GM04503 (cell line): ENCODE results near the gene TP73.
"Not testable (repeated sequence)": the region's sequence is repeated elsewhere in the genome, so short reads cannot be mapped to it uniquely, and the experiment has no call there.

Source experiments
- DNase-seq: peaks from one replicate; pipeline ENCODE4 v3.0.0-alpha.2; 2012; ENCODE audit warnings: low read depth

TP73 gene

DNA sequence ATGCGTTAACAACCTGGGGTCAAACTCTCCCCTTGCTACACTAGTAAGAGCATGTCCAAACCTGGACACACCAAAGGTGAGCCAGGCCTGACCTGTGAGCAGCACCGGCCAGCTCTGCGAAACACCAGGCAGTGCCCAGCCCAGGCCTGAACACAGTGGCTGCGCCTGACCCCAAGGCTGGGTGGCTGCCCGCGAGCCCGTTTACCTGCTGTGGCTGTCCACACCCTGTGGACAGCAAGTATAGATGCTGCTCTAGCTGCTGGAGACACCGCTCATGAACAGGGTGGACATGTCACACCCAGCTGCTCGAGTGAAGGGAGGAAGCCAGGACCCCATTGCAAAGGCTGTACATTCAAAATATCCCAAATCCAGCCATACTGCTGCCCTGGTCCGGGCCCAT is 92.3 kb downstream of the TP73 start:
- no peak for DNase-seq

- DNase-seq: no peak
Observed at GRCh38 chr1:3745071-3745470, 92.8 kb downstream of the TP73 start.

GRCh38 chr1:3745590-3746381 is 93.5 kb downstream of the TP73 start:
- no peak for DNase-seq

DNA sequence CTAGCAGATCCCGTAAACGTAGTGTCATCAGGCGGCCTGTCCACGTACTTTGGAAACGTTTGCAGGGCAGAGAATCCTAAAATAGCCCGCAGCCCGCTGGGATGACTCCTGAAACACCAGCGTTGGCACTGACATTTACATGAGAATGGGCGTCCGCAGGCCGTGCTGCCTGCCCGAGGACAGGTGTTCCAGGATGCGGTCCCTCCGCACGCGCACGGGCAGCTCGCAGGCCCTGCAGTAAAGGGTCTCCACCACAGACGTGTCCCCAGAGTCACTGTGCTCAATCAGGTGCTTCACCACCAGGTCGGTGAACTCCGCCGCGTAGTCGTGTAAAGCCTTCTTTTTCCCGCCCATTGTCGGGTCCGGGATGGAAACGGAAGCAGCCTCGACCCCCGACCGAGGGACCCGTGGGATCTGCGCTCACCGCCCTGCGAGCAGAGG is 94.1 kb downstream of the TP73 start:
- DNase-seq: no peak

- DNase-seq: peak; percentile 23
Observed at GRCh38 chr1:3746830-3747521, 94.7 kb downstream of the TP73 start.

GRCh38 chr1:3747522-3747848 is 95.2 kb downstream of the TP73 start:
- no peak for DNase-seq

GRCh38 chr1:3747903-3748302 is 95.6 kb downstream of the TP73 start:
- DNase-seq: no peak

DNA sequence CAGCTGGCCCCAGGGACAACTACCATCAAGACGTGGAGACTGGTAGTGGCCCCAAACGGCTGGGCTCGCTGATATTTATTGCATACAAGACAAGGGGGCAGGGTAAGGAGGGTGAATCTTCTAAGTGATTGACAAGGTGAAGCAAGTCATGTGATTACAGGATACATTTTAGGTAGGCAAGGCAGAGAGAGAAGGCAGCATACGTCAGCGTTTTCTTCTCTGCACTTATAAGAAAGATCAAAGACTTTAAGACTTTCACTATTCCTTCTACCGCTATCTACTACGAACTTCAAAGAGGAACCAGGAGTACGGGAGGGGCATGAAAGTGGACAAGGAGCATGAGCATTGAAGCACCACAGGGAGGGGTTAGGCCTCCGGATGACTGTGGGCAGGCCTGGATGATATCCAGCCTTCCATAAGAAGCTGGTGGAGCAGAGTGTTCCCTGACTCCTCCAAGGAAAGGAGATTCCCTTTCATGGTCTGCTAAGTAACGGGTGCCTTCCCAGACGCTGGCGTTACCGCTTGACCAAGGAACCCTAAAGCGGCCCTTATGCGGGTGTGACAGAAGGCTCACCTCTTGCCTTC is 96.1 kb downstream of the TP73 start:
- DNase-seq: not testable (repeated sequence)

DNA sequence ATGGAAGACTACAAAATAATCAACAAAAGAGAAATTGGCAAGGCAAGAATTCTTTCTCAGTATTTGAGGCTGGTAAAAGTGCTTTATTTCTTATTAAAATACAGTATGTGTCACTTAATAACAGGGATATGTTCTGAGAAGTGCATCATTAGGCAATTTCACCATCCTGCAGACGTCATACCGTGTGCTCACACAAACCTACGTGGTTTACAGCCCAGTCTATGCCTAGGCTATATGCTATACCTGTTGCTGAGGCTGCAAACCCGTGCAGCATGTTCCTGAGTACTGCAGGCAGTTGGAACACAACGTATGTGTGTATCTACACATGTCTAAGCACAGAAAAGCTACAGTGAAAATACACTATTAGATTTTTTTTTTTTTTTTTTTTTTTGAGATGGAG is 97.2 kb downstream of the TP73 start:
- no peak for DNase-seq

- no peak for DNase-seq
Observed at GRCh38 chr1:3750741-3751140, 98.4 kb downstream of the TP73 start.

DNA sequence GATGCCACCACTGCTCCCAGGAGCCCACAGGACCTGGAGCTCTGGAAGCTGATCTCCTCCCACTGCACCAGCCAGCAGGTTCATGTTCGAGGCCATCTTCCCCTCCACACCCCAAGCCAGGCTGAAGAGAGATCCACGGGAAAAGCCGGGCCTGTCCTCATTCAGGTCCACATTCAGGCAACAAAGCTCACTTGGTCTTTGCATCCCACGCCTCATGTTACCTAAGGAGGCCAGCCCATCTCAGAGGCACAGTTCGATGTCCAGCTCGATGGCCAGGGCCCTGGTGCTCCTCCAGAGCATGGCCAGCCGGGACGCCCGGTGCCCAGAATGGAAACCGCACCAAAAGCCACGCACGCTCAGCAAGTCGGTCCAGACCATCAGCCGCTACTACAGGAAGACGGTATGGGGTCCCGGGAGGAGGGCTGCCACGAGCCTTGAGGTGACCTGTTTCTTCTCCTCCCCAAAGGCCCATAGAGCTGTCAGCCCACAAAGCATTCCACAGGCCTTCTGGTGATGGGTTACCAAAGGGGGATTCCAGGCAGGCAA is 100.2 kb downstream of the TP73 start, which contains the start of gene CCDC27:
CCDC27 (plus strand) TSS at position 51 of the 546 bp plus-strand sequence; CDS start at position 83, 32 bp downstream.
- DNase-seq: no peak

DNA sequence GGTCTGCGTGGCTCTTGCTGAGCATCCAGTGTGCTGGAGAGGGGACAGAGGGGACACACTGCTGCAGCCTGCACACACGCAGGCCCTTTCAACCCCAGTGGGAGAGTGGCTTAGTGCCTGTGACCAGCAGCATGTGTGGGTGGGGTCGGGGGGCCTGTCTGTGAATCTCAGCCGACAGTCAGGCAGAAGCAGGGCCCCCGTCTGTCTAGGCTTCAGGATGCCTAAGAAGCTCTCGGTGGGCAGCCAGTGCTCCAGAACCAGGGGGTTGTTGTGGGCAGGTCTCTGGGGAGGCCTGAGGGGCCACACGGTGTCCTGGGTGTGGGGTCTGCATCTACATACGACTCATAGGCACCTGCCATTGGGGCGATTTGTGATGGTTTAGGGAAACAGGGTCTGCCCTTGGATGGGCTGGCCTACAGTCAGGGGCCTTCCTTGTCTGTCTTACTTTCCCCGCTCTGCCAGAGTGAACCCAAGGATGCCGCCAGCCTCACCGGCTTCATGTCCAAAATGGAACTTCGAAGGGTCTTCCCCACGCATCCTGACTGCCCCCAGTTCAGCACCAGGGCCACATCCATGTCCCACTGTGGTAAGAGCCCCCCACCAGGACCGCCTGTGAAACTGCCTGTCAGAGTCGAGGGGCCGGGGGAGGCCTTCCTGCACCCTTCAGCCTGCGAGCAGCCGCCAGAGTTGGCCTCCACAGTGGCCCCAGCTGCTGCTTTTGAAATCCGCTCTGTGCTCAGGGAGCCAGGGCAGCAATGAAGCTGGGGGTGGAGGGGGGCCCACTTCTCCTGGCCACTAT is 101.5 kb downstream of the TP73 start:
- no peak for DNase-seq

GRCh38 chr1:3756394-3756793 is 104.1 kb downstream of the TP73 start:
- DNase-seq: no peak

DNA sequence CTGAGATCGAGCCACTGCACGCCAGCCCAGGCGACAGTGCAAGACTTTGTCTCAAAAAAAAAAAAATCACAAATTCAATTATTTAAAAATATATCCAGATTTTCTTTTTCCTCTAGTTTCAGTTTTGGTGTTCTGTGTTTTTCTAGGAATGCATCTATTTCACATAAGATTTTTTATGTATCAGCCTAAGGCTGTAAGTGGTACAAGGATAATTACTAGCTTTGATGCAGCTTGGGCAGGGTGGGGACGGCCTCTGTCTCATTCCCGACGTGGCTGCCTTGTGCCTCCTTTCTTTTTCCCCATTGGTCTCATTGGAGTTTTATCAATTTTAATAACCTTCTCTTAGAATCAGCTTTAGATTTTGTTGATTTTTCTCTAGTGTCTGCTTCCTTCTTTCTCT is 106.8 kb downstream of the TP73 start:
- no peak for DNase-seq

DNA sequence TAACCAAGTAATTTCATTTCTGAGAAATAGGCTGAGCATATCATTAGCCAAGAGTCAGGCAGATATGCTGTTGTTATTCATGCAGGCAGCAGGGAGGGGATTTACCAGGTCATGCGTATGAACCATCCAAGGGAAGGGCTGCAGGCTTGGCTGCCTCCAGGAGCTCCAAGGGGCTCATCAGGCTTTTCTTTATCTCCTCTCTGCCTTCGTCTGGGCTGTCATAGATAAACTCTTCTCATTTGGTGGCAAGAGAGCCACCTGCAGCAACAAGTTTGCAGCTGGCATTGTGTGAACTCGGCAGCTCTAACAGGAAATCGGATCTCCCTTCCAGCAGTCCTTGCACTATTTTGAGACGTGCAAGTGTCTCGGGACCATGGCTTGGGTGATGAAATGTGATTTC is 107.5 kb downstream of the TP73 start:
- DNase-seq: no peak

DNA sequence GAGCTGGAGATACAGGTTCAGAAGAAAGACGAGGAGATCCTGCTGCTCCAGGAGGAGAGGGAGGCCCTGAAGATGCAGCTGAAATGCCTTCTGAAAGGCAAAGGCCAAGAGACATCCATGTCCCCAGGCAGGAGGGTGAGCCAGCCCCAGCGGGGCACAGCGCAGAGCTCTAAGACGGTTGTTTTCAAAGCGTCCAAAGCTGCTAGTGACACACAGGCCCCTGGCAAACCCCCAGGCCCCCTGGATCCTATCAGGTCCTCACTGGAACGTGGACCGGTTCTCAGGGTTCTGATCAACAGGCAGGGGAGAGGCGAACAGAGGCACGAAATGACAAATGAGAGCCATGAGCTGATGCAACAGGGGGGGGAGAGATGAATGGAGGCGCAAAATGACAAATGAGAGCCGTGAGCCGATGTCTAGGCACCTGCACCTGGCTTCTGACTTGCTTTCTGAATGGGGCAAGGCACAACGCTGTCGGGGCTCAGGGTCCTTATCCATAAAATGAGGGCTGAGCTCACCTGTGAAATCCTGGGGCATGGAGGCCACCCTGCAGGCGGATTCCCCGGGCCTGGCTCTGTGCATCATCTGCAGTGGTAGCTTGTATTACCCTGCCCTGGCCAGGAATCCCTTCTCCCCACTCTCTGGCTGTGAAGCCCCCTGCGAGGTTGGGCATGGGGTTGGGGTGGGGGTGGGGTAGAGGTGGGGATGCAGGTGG is 109.1 kb downstream of the TP73 start:
- DNase-seq: no peak

DNA sequence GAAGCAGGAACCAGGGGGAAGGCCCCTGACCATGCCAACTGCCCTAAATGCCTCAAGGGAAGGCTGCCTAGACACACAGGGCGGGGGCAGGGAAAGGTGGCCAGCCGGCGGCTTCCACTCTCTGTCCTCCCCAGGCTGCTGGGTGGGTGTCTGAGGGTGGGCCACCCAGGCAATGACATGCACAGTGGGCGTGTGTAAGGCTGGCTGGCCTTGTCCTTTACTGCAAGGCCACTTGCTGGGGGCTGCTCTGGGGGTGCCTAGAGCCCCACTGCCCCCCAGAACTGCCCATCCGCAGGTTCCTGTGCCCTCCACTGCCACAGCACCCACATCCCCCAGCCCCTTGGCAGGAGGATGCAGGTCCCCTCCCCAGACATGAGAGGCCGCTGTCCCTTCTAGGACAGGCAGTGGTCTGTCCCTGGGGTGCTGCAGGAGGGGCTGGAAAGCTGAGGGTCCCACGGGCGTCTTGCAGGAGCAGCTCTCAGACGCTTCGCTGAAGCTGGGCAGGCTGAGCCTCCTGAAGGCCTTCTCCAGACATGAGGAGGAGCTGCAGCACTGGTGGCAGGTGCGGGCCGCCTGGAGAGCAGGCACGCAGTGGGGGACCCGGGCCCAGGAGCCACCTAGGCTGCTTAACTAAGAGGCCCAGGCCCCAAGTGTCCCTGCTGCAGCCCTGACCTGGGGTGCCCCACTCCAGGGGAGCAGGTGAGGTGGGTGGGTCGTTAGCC is 110.0 kb downstream of the TP73 start:
- DNase-seq: no peak

GRCh38 chr1:3762873-3763228 is 110.5 kb downstream of the TP73 start:
- DNase-seq: no peak

- no peak for DNase-seq
Observed at GRCh38 chr1:3763351-3764125, 111.2 kb downstream of the TP73 start.

GRCh38 chr1:3767328-3767925 is 115.1 kb downstream of the TP73 start:
- DNase-seq: no peak
